Measurements from ENCODE around the gene LENG1.

- TF ChIP-seq CTCF (IDR thresholded peaks at IDR 0.05; ENCODE audit: insufficient read depth, low read length) (no peak), POLR2AphosphoS5 (IDR thresholded peaks at IDR 0.05; ENCODE audit: low read depth) (no peak), GABPA (IDR thresholded peaks at IDR 0.05; ENCODE audit: low read depth) (no peak), SPI1 (IDR thresholded peaks at IDR 0.05; ENCODE audit: borderline replicate concordance, low read depth) (no peak)
- TF ChIP-seq, protein P1, sequence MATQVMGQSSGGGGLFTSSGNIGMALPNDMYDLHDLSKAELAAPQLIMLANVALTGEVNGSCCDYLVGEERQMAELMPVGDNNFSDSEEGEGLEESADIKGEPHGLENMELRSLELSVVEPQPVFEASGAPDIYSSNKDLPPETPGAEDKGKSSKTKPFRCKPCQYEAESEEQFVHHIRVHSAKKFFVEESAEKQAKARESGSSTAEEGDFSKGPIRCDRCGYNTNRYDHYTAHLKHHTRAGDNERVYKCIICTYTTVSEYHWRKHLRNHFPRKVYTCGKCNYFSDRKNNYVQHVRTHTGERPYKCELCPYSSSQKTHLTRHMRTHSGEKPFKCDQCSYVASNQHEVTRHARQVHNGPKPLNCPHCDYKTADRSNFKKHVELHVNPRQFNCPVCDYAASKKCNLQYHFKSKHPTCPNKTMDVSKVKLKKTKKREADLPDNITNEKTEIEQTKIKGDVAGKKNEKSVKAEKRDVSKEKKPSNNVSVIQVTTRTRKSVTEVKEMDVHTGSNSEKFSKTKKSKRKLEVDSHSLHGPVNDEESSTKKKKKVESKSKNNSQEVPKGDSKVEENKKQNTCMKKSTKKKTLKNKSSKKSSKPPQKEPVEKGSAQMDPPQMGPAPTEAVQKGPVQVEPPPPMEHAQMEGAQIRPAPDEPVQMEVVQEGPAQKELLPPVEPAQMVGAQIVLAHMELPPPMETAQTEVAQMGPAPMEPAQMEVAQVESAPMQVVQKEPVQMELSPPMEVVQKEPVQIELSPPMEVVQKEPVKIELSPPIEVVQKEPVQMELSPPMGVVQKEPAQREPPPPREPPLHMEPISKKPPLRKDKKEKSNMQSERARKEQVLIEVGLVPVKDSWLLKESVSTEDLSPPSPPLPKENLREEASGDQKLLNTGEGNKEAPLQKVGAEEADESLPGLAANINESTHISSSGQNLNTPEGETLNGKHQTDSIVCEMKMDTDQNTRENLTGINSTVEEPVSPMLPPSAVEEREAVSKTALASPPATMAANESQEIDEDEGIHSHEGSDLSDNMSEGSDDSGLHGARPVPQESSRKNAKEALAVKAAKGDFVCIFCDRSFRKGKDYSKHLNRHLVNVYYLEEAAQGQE (IDR thresholded peaks at IDR 0.05; ENCODE audit: insufficient replicate concordance, low read depth), result no peak
These were observed 35.8 kb downstream of the LENG1 start for GRCh38 chr19:54123682-54124081.

Measured in HL-60 (cell line).